Adrenal gland (tissue), 5 donors: Measurements from ENCODE around the gene RPS14.

ENCODE experiments used
- CTCF ChIP-seq, 6 experiments: fragments of 450-650 bp in 4 of 6; fragments of 200-600 bp in 2 of 6; sonication (generic) in 1 of 6; IDR thresholded peaks; 1 replicate in 5 of 6; 2 replicates in 1 of 6; pipeline versions ENCODE4 v1.5.1 to v1.8.0; 2016 to 2021; ENCODE audit warnings: antibody characterized with exemption in 6 of 6, mild to moderate bottlenecking in 2 of 6, moderate library complexity in 1 of 6
- POLR2A ChIP-seq, 2 donors: fragments of 450-650 bp; IDR thresholded peaks; one replicate each; pipeline ENCODE4 v1.6.1; 2017; ENCODE audit warnings: antibody characterized with exemption in 2 of 2, mild to moderate bottlenecking in 2 of 2, moderate library complexity in 1 of 2
- donor health status: DM: no; HTN: no; CAD: no.

- TF ChIP-seq CTCF (IDR thresholded peaks at IDR 0.05) (no peak), POLR2A (IDR thresholded peaks at IDR 0.05) (no peak)
Observed at GRCh38 chr5:150422758-150423157, 26.8 kb downstream of the RPS14 start.
